ENCODE measurements around the gene TSPAN4. TPM values are rescaled to one million over a fixed set of nuclear protein-coding genes. Genes with fewer than 3 reads are reported as not detected.

TSPAN4 gene
- total RNA-seq, 3 donors from 2014 or later (not counting 1 experiment from before 2014, with no cell fraction given) = 11.2 to 18.6 (median 14.6) TPM

GRCh38 chr11:850775-851763, 8.4 kb downstream of the TSPAN4 start:
- 92% methylated on average over 28 of the region's 28 CpGs for WGBS (ENCODE audit: insufficient coverage)
- Mint-ChIP-seq H3K4me1 (peaks cover 0 to 12% of the 10 kb centered on the region in 2 donors), H3K27ac (no peak overlapping the region), H3K9me3 (no peaks in the 10 kb centered on the region), H3K36me3 (no peaks in the 10 kb centered on the region), H3K4me3 (no peak overlapping the region), H3K27me3 (ENCODE audit: low read depth in 2 of 2) (no peaks in the 10 kb centered on the region)
- ATAC-seq (no peak), DNase-seq (peak in 1 of 2 donors; percentile 33)
- Histone ChIP-seq H3K4me1 (ENCODE audit: control insufficient read depth, insufficient read depth, low read length) (peaks cover 20% of the 10 kb centered on the region), H3K4me3 (ENCODE audit: low read length) (no peak overlapping the region), H3K36me3 (ENCODE audit: control insufficient read depth, insufficient read depth, low read length) (no peaks in the 10 kb centered on the region), H3K27ac (ENCODE audit: low read length) (no peak overlapping the region), H3K27me3 (ENCODE audit: control insufficient read depth, insufficient read depth, low read length) (peaks cover 6% of the 10 kb centered on the region), H3K9me3 (ENCODE audit: control insufficient read depth, insufficient read depth, low read length) (no peaks in the 10 kb centered on the region)
- no peak for TF ChIP-seq CTCF (IDR thresholded peaks at IDR 0.05)
- intact Hi-C loops (cut with micrococcal nuclease) = no loop called here

GRCh38 chr11:852762-853161, 10.1 kb downstream of the TSPAN4 start:
- ATAC-seq (no peak), DNase-seq (no peak)
- WGBS (ENCODE audit: insufficient coverage) = 91% methylated on average over 14 of the region's 15 CpGs
- intact Hi-C loops (cut with micrococcal nuclease) = no loop called here
- H3K27me3 Mint-ChIP-seq (ENCODE audit: low read depth in 2 of 2) = no peaks in the 10 kb centered on the region
- Histone ChIP-seq H3K4me1 (ENCODE audit: control insufficient read depth, insufficient read depth, low read length) (peaks cover 31% of the 10 kb centered on the region), H3K27ac (ENCODE audit: low read length) (no peak overlapping the region), H3K9me3 (ENCODE audit: control insufficient read depth, insufficient read depth, low read length) (no peaks in the 10 kb centered on the region), H3K36me3 (ENCODE audit: control insufficient read depth, insufficient read depth, low read length) (no peaks in the 10 kb centered on the region), H3K4me3 (ENCODE audit: low read length) (no peak overlapping the region), H3K27me3 (ENCODE audit: control insufficient read depth, insufficient read depth, low read length) (peaks cover 6% of the 10 kb centered on the region)
- H3K9me3 Mint-ChIP-seq = no peaks in the 10 kb centered on the region
- peaks cover 7 to 19% of the 10 kb centered on the region in 2 donors for H3K4me1 Mint-ChIP-seq
- H3K36me3 Mint-ChIP-seq = no peaks in the 10 kb centered on the region
- H3K27ac Mint-ChIP-seq = no peak overlapping the region
- H3K4me3 Mint-ChIP-seq = no peak overlapping the region
- TF ChIP-seq CTCF (IDR thresholded peaks at IDR 0.05) = no peak

GRCh38 chr11:853682-854448, 11.2 kb downstream of the TSPAN4 start:
- intact Hi-C loops (cut with micrococcal nuclease) = no loop called here
- no peaks in the 10 kb centered on the region for H3K36me3 ChIP-seq (ENCODE audit: control insufficient read depth, insufficient read depth, low read length)
- H3K9me3 ChIP-seq (ENCODE audit: control insufficient read depth, insufficient read depth, low read length) = no peaks in the 10 kb centered on the region
- H3K27me3 ChIP-seq (ENCODE audit: control insufficient read depth, insufficient read depth, low read length) = no peaks in the 10 kb centered on the region
- no peak for ATAC-seq
- H3K4me3 ChIP-seq (ENCODE audit: low read length) = no peak overlapping the region
- Mint-ChIP-seq H3K4me3 (no peak overlapping the region), H3K9me3 (no peaks in the 10 kb centered on the region), H3K27me3 (ENCODE audit: low read depth in 2 of 2) (no peaks in the 10 kb centered on the region), H3K36me3 (no peaks in the 10 kb centered on the region), H3K4me1 (peaks cover 7 to 13% of the 10 kb centered on the region in 2 donors), H3K27ac (no peak overlapping the region)
- H3K4me1 ChIP-seq (ENCODE audit: control insufficient read depth, insufficient read depth, low read length) = peaks cover 20% of the 10 kb centered on the region
- TF ChIP-seq CTCF (IDR thresholded peaks at IDR 0.05) = no peak
- no peak for DNase-seq
- 94% methylated on average over 27 of the region's 27 CpGs for WGBS (ENCODE audit: insufficient coverage)
- H3K27ac ChIP-seq (ENCODE audit: low read length) = no peak overlapping the region
